ENCODE data around the gene GAB3.
"Not testable (repeated sequence)": the region's sequence is repeated elsewhere in the genome, so short reads cannot be mapped to it uniquely, and the experiment has no call there.

Gene GAB3

GRCh38 chrX:154655786-154656185, 95.1 kb downstream of the GAB3 start:
- DNase-seq (ENCODE audit: low read depth), result no peak

- no peak for DNase-seq (ENCODE audit: low read depth)
These were observed 95.5 kb downstream of the GAB3 start for GRCh38 chrX:154655346-154655745.

GRCh38 chrX:154654925-154655324, 96.0 kb downstream of the GAB3 start:
- DNase-seq (ENCODE audit: low read depth), result no peak

- DNase-seq (ENCODE audit: low read depth), result no peak
These were observed 96.5 kb downstream of the GAB3 start for GRCh38 chrX:154654372-154654771.

- DNase-seq (ENCODE audit: low read depth), result not testable (repeated sequence)
These were observed 97.5 kb downstream of the GAB3 start, which contains the start of gene CTAG2 for GRCh38 chrX:154653413-154653812. TSS of gene CTAG2 (minus strand) at chrX:154653579. CDS start at chrX:154653515, 64 bp downstream.

- DNase-seq (ENCODE audit: low read depth), result no peak
These were observed 97.9 kb downstream of the GAB3 start for GRCh38 chrX:154653048-154653401.

- DNase-seq (ENCODE audit: low read depth), result no peak
These were observed 98.4 kb downstream of the GAB3 start for GRCh38 chrX:154652311-154653047.

- no peak for DNase-seq (ENCODE audit: low read depth)
These were observed 100.7 kb downstream of the GAB3 start for GRCh38 chrX:154650221-154650510.

GRCh38 chrX:154649503-154650220, 101.2 kb downstream of the GAB3 start:
- no peak for DNase-seq (ENCODE audit: low read depth)

- no peak for DNase-seq (ENCODE audit: low read depth)
These were observed 101.9 kb downstream of the GAB3 start for GRCh38 chrX:154648931-154649330.

- not testable (repeated sequence) for DNase-seq (ENCODE audit: low read depth)
These were observed 105.0 kb downstream of the GAB3 start for GRCh38 chrX:154645745-154646378.

- not testable (repeated sequence) for DNase-seq (ENCODE audit: low read depth)
These were observed 107.2 kb downstream of the GAB3 start for GRCh38 chrX:154643708-154644107.

GRCh38 chrX:154641740-154642139, 109.1 kb downstream of the GAB3 start:
- not testable (repeated sequence) for DNase-seq (ENCODE audit: low read depth)

- DNase-seq (ENCODE audit: low read depth), result not testable (repeated sequence)
These were observed 117.2 kb downstream of the GAB3 start for GRCh38 chrX:154633661-154634060.

- not testable (repeated sequence) for DNase-seq (ENCODE audit: low read depth)
These were observed 119.9 kb downstream of the GAB3 start for GRCh38 chrX:154630949-154631348.

- DNase-seq (ENCODE audit: low read depth), result not testable (repeated sequence)
These were observed 121.9 kb downstream of the GAB3 start for GRCh38 chrX:154628960-154629359.

Data from stimulated activated CD8-positive, alpha-beta memory T cell treated with anti-CD3 and anti-CD28 coated beads, Interleukin-12 subunit alpha, Interleukin-12 subunit beta, amount 100 ng/mL, for 4 hours (primary cell).